Islet precursor cell (in vitro differentiated cells): Measurements from ENCODE around the gene ACKR3.
A peak's percentile ranks its signal among the peaks of the same experiment; 100 is the strongest.

Experiments used
- DNase-seq: peaks from one replicate; pipeline ENCODE4 v3.0.0-alpha.2; 2018

The ACKR3 gene

DNA sequence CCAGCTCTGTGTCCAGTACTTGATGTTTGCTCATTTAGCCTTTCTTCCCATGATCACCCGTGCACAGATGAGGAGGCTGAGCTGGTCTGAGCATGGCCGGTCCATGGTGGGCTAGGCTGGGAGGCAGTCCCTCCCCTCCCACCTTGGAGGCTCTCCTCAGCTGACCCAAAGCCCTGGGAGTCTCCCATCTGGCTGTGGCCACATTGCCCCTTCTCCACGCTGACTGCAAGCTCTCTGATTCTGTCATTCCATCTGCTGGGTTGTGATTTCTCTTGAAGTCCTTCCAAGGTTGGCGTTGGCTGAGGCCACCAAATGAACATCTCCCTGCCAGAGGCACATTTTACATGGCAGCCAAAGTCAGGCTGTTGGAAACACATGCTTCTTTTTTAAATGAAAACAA is 44.0 kb downstream of the ACKR3 start:
- DNase-seq, result no peak

DNA sequence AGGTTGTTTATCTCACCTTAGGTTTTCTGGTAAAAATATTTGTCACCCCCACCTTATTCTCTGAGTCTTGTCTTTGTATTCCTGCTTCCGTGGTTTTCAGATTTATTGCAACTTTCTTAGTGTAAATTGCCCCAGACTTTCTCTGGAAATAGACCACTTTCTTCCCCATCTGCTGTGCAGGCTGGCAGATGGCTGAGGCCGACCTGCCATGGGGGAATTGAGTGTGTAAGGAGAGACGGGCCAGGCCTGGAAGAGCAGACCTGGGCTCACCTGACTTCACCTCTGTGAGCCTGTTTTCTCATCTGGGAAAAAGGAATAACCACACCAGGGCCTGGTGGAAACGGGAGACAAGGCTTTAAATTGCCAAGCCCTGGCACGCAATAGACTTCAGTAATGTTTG is 44.9 kb downstream of the ACKR3 start:
- no peak for DNase-seq

DNA sequence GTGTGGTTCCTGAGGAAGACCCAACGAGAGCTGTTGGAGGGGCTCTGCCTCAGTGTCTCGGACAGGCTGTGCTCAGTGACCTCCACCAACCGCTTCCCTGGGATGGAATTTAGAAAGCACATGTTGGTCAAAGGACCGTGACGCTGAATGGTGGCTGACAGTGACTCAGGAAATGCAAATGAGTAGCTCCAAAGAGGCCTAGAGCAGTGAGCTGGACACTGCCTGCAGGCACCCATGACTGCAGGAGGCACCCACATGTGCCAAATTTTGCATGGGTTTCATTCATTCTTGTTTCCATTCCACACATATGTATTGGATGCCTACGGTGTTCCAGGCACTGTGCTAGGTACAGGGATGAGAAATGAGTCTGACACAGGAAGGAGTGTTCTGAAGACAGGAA is 46.4 kb downstream of the ACKR3 start:
- no peak for DNase-seq

DNA sequence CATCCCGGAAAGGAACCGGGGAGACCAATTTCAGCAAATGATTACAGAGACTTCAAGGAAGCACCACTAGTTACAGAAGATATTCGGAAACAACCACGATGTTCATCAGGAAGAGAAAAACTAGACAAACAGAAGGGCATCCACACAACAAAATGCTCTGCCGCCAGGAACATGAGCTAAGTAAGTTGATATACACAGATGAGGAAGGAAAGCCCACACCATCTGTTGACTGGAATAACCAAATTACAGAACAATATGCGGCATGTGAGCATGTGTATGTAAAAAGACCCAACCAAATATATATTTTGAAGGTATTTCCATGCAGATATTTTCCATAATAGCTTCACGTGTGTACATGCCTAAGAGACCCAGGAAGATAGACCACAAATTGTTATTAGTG is 47.0 kb downstream of the ACKR3 start:
- no peak for DNase-seq

DNA sequence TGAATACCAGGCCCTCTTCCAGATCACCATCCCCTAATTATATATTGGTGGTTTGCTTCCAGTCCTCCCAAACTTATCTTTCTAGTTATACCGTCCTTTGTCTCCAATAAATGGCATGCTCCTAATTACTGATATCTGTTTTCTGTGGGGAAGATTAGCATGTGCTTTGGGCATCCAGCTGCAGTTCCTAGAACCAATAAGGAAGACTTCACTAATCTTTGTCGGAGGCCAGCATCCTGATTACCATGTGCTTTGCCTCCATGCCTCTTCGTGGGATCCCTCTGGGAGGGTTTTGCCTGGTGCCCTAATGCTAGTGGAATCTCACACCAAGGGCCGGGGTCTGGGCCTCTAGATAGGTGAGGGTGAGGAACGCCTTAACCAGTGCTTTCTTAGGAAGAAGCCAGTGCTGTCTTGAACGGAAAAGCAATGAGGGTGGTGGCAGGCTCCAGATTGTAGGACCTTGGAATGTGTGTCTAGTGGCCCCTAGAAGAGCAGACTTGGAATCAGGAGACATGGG is 47.7 kb downstream of the ACKR3 start:
- peak; percentile 72 for DNase-seq

DNA sequence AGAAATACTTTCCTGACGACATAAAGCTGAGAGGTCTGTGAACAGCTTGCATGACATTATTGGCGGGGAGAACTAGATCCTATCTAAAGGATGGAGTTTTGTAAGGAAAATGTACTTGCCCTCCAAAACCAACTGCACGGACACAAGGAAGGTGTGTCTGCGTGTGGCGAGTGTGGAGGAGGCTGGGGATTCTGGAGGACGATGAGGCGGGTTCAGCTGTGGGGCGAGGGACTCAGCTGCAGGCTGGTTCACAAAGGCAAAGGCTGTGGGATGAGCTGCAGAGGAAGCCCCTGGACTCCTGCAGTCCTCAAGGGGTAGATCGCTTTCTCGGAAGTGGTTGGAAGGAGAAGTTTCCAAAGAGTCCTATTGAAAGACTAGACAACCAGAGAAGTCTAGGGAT is 48.2 kb downstream of the ACKR3 start:
- DNase-seq, result no peak

DNA sequence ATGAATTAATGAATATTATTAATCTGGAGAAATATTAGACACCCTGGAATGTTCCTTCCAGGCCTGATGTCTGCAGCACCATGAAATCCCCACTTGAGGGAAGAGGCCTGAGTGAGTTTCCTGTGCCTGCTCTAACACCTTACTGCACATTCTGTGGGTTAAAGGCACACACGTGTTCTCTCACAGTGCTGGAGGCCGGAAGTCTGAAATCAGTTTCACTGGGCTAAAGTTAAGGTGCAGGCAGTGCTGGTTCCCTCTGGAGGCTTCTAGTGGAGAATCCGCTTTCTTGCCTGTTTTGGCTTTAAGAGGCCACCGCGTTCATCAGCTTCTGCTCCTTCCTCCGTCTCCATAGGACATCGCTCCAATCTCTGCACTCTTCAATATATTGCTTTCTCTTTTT is 48.7 kb downstream of the ACKR3 start:
- no peak for DNase-seq

DNA sequence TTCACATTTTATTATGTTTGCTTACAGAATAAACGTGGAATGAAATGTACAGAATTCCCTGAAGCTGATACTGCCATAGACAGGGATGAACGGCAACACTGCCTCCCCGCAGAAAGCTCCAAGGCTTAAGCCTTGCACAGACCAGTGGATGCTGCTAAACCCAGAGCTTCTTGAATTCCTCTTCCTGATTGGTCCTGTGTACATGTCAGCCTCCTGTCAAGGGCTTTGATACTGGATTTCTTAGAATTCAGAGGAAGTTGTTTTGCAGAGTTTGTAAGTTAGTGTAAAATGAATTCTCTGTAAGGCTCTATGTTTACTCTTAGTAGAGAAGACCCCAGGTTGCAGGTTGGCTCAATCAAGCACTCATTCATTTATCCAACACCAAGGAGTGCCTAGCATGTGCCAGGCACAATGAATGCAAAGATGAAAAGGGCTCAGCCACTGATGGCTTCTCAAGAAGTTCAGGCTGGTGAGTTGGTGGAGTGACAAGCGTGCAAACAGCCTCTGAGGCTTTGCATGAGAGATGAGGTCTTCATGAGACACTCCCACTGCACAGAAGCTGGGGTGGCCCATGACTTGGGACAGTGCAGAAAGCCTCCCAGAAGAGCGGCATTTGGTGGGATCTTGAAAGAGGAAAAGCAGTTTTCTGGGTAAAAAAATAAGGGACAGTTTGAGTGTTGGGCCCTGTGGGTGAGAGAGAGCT is 50.4 kb downstream of the ACKR3 start:
- DNase-seq, result no peak

DNA sequence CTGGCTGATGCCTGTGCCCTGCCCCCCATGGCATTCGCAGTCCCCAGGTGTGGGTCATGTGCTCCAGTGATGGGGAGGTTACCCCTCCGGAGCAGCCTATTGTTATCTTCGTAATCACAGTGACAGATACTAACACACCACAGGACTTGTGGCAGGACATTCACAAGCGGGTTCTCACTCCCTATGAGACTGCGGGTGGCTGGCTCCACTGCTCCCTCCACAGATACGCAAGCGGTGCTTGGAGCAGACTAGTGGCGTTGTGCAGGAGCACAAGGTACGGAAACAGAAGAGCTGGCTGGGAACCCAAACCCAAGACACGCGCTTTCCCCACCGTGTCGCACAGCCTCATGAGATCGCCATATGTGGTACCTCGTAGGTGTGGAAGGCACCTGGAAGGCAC is 52.2 kb downstream of the ACKR3 start:
- DNase-seq, result no peak

DNA sequence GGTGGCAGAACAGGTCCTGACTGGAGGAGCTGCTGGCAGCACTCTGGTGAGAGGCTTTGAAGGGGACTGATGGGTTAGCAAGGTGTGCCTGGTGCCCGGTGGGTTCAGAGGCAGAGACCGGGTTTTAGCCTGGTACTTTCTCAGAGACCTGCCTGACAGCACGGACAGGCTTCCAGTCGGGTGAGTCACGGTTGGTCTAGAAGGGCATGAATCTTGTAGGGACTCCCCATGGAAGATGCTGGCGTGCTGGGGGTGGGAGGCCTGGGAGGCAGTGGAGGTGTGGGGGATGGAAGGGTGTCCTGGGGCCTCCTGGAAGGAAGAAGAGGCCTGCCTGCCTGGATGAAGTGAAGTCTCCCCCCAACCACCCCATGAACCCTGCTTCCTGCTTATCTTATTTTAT is 52.6 kb downstream of the ACKR3 start:
- DNase-seq, result no peak

DNA sequence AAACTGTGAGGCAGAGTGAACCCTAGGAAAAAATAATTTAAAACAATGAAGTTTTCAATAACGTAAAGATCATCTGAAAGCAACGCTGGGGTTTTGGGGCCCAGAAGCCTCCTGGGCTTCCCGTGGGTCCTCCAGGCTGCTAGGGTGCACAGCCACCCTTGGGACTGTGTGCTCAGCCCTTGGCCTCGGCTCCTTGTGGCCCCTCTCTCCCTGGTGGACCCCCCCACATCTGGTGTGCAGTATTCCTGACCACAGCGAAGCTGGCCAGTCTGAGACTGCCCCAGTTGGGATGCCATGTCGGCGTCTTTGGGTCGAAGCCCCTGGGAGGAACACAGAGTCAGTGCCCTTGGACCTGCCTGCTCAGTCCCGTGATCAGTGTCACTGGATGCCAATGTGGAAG is 53.0 kb downstream of the ACKR3 start:
- no peak for DNase-seq

DNA sequence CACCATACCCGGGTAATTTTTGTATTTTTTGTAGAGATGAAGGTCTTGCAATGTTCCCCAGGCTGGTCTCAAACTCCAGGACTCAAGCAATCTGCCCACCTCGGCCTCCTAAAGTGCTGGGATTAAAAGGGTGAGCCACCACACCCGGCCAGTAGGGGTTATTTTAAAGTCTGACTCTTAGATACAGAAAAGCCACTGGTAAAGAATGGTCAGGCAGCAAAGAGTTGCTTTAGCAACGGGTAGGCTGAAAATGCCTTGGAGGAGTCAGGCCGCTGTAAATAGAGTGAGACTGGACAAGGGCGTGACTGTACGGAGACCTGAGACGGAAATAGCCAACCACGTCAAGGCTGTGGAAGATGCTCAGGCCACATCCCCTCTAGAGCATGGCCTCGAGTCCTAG is 54.2 kb downstream of the ACKR3 start:
- no peak for DNase-seq

DNA sequence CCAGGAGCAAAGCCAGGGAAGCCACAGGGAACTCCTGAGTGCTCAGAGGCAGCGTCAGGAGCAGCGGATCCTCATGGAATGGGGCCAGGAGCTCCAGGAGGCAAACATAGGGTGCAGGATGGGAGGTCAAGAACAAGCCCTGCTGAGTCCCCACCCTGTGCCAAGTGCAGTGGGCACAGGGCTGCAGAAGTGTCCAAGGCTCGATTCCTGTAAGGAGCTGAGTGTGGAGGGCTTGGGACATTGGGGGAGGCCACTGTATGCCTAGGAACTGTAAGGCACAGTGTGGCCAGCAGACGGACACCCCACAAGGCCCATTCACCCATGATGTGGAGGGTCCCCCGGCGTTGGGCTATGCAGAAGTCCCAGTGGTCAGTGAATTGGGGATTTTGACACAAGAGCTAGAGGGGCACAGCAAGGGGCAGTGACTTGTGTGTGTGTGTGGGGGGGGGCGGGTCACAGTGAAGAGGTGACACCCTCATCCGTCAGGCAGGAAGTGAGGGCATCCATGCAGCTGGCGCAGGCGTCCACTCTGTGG is 55.6 kb downstream of the ACKR3 start:
- DNase-seq, result no peak

DNA sequence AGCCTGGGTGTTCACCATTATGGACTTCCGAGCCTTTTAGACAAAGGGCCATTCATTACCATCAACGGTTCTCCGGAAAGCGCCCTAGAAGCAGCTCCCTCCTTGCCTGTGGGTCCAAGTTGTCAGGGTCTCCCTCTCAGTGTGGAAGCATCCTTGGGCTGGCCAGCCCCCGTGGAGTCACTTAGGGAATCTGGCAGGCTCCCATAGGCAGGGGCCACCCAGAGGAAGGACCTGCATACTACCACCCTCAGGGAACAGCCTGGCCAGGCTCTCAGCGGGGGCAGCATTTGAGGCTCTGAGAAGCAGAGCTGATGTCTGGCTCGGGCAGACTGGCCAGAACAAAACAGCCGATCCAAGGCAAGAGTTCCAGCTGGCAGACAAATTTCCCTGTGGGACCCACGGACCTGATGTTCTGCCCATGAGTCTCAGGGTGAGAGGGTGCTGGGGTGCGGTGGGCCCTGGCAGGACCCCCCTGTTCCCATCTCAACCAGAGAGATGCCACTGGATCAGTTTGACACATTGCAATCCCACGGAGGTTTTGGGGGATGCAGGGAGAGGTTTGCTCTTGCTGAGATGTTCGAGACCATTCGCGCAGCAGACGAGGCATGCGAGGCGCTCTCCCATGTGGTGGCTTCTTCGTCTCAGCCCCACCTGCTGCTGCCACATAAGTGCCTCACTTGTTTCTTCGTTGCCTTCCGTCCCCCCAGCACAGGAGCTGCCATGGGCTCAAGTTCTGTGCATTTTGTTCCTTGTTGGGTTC is 56.9 kb downstream of the ACKR3 start:
- DNase-seq, result no peak

DNA sequence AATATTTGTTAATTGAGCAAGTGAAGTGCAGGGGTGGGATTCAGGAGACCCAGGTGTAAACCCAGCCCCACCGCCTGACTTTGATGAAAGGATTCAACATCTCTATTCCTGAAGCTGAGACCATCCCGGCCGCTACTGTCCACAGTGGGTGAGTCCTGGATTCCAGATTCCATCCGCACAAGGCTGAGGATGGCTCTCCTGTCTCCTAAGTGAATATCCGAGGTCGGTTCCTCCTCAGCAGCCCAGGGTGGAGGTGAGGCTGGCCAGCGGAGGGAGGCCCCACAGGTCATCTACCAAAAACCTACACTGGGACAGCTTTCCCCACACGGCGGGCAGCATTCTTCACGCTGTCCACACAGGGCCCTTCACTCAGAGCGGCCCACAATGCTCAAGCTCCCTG is 57.6 kb downstream of the ACKR3 start:
- DNase-seq, result peak; percentile 40

DNA sequence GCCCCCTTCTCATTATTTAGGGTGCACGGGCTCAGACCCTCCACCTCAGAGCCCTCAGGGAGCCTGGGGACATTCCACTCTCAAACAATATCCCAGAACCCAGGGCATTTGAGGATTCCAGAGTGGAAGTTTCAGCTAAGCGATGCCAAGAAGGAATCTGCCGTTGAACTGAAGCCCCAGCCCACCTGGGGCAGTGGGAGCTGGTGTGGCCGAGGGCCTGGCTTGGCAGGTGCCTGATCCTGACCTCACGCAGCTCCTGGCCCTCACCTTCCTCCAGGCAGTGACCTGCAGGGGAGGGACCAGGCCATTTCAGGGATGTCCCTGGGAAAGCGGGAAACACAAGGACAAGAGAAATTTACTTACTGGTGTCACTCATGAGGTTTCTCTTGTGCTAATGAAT is 58.2 kb downstream of the ACKR3 start:
- peak; percentile 29 for DNase-seq

DNA sequence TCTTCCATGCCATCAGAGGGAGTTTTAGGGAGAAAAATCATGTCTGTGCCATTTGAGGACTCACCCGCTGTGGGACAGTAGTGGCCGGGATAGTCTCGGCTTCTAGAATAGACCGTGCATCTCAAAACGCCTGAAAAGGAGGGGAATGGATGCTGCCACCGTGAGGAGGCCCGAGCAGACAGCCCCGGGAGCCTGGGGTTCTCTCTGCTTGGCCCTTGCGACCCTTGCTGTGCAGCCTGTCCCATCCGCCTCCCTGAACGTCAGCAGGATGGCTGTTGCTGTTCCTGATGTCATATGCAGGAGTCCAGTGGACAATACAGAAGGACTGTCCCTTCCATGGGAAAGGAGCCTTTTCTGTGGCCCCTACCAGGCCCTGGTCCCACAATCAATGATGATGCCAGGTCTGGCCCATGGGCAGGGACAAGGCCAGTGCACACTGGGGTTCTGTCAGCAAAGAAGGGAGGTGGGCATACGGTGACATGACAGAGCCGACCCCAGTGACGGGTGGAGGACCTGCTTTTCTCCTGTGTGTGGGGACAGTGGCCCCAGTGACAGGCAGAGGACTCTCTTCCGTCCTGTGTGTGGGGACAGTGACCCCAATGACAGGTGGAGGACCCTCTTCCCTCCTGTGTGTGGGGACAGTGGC is 58.8 kb downstream of the ACKR3 start:
- DNase-seq, result peak; percentile 36

DNA sequence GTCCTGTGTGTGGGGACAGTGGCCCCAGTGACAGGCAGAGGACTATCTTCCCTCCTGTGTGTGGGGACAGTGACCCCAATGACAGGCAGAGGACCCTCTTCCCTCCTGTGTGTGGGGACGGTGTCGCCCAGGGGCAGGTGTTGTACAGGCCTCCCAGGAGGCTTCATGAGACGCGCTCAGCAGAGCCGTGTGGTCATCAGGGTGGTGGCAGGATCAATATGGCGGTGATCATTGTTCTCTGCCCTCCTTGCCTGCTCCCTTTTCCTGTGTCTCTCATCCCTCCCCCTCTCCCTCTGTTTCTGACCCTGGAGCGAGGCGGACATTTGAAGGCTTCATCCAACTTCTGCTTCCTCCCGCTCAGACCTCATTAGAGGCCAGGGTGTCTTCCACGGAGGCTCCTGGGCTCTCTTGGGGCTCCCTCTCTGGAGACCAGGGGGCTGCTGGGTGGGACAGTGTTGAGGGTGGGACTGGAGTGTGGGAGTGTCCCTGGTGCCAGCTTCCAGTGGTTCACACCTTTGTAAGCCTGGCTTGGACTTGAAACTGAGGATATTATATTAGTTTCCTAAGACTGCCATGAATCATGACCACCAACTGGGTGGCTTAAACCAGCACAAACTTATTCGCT is 59.5 kb downstream of the ACKR3 start:
- DNase-seq, result peak; percentile 24

DNA sequence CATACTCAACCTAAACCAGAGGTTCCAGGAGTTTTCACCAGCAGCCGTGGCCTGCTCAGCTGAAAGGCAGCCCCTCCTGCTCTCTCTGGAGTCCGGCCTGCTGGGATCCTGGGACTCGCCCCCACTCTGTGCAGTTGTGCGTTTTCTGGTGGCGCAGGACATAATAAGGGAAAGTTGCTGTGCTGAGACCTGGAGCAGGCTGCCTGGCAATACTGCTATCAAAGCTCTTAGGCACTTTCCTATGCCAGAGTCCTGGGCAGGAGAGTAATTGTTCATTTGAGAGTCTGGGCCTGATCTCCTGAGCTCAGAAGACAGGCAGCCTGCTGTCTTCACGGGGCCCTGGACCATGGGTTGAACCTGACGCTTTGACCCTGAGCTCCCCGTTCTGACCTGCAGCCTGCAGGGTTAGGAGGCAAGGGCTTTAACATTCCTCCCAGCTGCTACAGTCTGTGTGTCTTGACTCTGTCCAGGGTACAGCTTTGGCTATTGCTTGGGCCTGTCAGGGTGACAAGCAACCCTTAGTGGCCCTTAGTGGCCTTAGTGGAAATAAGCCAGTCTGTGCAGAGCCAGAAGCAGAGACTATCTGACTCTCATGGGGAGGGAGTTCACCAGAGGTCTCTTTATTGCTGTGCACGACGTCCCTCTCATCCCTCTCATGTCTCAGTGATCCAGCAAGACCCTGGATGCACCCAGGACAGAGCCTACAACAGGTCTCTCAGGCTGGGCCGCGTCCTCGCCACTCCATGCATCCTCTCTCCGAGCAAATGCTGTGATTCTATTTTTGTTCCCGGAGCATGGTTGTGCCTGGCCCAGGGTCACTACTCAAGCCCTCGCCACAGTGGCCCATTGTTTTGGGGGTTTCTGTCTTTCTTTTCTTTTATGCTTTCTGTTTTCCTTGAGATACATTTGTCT is 60.6 kb downstream of the ACKR3 start:
- peak; percentile 56 for DNase-seq

DNA sequence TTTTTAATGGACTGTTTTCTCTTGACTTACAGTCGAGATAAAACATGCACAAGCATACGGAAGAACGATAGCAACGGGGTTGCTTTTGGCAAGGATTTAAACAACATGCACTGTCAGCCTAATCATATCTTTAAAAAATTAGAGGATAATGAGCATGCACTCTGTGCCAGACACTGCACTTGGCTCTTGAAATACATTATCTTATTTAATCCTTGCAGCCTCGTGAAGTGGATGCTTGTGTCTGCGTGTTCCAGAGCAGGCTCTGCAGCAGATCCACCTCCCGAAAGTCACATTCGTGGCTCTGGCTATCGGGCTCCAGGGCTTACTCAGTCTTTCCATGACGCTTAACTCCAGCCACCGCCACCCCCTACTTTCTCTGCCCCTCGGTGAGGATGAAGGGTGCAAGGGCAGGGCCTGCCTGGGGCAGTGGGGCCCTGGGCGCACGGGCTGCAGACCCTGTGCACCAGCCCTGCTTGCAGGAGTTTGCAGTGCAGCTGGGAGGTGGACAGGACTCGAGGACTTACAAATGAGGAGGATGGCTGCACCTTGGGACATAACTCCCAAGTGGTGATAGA is 61.7 kb downstream of the ACKR3 start:
- DNase-seq, result peak; percentile 51

DNA sequence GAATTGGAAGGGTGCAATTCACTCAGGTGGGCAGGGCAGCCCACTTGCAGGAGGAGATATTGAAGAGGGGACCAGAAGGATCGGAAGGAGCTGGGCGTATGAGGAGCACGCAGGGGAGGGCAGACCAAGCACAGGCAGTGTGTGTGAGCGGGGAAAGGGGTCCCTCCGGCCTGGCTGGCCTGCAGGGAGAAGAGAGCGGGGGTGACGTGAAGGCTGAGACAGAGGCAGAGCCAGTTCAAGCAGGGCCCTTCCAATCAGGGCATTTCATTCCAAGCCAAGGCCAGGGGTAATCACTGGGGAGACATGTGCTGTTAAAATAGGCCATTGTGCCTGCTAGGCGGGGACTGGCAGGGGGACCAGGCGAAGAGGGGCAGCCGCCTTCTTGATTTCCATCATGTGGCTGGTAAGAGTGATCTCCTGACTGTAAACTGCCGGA is 62.2 kb downstream of the ACKR3 start:
- no peak for DNase-seq
